Ascending aorta (tissue), 2 donors: ENCODE measurements around the gene MTHFS. TPM values are rescaled to one million over a fixed set of nuclear protein-coding genes. Genes with fewer than 3 reads are reported as not detected.

Source experiments
- DNase-seq, 2 donors: peaks; one replicate each; pipeline ENCODE4 v3.0.0-alpha.2; 2019; ENCODE audit warnings: low spot score in 2 of 2
- H3K27ac ChIP-seq, 2 donors: fragments of 200-600 bp; sonication (generic); one replicate each; pipeline ENCODE4 v1.5.1; 2016 to 2017; ENCODE audit warnings: mild to moderate bottlenecking in 1 of 2
- H3K27me3 ChIP-seq: fragments of 200-600 bp; sonication (generic); one replicate; pipeline ENCODE4 v1.5.1; 2017
- H3K36me3 ChIP-seq, 2 donors: fragments of 200-600 bp; sonication (generic); one replicate each; pipeline ENCODE4 v1.5.1; 2016
- H3K4me1 ChIP-seq, 2 donors: fragments of 200-600 bp; sonication (generic); one replicate each; pipeline ENCODE4 v1.5.1; 2016 to 2017; ENCODE audit warnings: mild to moderate bottlenecking in 1 of 2
- H3K4me3 ChIP-seq, 2 donors: fragments of 200-600 bp; sonication (generic); one replicate each; pipeline ENCODE4 v1.5.1; 2016 to 2017; ENCODE audit warnings: mild to moderate bottlenecking in 1 of 2
- H3K9me3 ChIP-seq, 2 donors: fragments of 200-600 bp; sonication (generic); one replicate each; pipeline ENCODE4 v1.5.1; 2016
- intact Hi-C: fragments of 100-400 bp; cut with DNase I; formaldehyde crosslinking; loops from one replicate; pipeline ENCODE4 v1.15.1; 2023
- total RNA-seq: library from RNA; depleted of rRNA; stranded (reverse); fragments of >200 nt; gene quantifications from one replicate; pipeline ENCODE4 v1.1.0, GENCODE V29; 2016
- TF ChIP-seq, protein P1 (sequence below), 3 experiments: fragments of 200-600 bp in 2 of 3; fragments of 450-650 bp in 1 of 3; sonication (generic) in 2 of 3; IDR thresholded peaks; one replicate each; pipeline ENCODE4 v1.5.1; 2016 to 2019; ENCODE audit warnings: antibody characterized with exemption in 3 of 3, mild to moderate bottlenecking in 1 of 3, moderate library complexity in 1 of 3

MTHFS gene
- 0.75 TPM for total RNA-seq

DNA sequence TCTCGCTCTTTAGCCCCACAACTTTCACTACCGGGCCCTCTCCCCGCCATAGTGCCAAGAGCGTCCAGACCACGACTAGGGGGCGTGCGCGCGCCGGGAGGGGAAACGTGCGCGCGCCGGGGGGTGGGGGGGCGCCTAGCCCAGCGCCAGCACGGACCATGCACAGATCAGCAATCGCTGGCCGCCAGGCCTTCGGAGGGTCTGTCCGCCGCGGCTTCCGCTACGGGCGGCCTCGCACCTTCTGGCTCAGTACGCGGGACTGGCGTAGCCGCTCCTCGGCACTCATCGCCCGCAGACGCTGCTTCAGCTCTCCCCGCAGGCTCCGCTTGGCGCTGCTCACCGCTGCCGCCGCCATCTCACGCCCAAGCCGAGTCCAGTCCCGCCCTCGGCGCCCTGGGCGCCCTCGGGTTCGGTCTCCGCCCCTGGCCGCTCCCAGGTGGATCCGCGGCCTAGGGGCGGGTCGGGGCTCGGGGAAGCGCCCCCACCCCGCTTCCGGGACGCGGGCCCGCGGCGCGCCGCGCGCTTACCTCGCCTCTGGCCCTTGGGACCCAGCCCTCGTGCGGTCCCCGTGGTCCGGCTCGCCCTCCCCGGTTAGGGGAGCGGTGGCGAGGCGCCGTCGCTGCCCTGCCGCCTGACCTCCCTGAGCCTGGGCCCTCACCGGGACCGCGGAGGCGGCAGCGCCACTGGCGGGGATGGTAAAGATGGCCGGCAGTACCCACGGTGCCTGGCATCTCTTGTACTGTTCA, at the start of gene MTHFS:
MTHFS (minus strand) TSS at position 381 of the 746 bp plus-strand sequence; CDS start at position 355, 26 bp downstream.
- H3K4me3 ChIP-seq, result peak within 1 kb of the TSS; percentile 74 to 83
- TF ChIP-seq, protein P1, sequence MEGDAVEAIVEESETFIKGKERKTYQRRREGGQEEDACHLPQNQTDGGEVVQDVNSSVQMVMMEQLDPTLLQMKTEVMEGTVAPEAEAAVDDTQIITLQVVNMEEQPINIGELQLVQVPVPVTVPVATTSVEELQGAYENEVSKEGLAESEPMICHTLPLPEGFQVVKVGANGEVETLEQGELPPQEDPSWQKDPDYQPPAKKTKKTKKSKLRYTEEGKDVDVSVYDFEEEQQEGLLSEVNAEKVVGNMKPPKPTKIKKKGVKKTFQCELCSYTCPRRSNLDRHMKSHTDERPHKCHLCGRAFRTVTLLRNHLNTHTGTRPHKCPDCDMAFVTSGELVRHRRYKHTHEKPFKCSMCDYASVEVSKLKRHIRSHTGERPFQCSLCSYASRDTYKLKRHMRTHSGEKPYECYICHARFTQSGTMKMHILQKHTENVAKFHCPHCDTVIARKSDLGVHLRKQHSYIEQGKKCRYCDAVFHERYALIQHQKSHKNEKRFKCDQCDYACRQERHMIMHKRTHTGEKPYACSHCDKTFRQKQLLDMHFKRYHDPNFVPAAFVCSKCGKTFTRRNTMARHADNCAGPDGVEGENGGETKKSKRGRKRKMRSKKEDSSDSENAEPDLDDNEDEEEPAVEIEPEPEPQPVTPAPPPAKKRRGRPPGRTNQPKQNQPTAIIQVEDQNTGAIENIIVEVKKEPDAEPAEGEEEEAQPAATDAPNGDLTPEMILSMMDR (IDR thresholded peaks at IDR 0.05), result peak; percentile 29 to 69 (median 66)
- no peaks in the 10 kb centered on the region for H3K27me3 ChIP-seq
- peak within 1 kb of the TSS; percentile 96 to 97 for H3K27ac ChIP-seq
- H3K36me3 ChIP-seq, result no peaks in the 10 kb centered on the region
- H3K9me3 ChIP-seq, result no peaks in the 10 kb centered on the region
- H3K4me1 ChIP-seq, result no peaks in the 10 kb centered on the region
- intact Hi-C loops, result loop anchor here (1.0 to 5.0 kb wide), 5 partner anchors 26 to 275 kb away; partner anchors contain the start of genes FAH and ZFAND6
- peak; percentile 22 to 78 for DNase-seq

DNA sequence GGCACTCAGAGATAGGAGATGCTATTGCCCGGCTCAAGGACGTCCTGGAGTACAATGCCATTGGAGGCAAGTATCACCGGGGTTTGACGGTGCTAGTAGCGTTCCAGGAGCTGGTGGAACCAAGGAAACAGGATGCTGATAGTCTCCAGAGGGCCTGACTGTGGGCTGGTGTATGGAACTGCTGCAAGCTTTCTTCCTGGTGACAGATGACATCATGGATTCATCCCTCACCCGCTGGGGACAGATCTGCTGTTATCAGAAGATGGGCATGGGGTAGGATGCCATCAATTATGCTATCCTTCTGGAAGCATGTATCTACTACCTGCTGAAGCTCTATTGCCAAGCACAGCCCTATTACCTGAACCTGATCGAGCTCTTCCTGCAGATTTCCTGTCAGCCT, 47.8 kb upstream of the MTHFS start:
- Histone ChIP-seq H3K4me3 (no peak overlapping the region), H3K27ac (no peak overlapping the region), H3K4me1 (no peaks in the 10 kb centered on the region), H3K36me3 (no peaks in the 10 kb centered on the region), H3K9me3 (no peaks in the 10 kb centered on the region), H3K27me3 (no peaks in the 10 kb centered on the region)
- intact Hi-C loops, result no loop called here
- no peak for DNase-seq
- TF ChIP-seq, protein P1 (IDR thresholded peaks at IDR 0.05), result no peak

DNA sequence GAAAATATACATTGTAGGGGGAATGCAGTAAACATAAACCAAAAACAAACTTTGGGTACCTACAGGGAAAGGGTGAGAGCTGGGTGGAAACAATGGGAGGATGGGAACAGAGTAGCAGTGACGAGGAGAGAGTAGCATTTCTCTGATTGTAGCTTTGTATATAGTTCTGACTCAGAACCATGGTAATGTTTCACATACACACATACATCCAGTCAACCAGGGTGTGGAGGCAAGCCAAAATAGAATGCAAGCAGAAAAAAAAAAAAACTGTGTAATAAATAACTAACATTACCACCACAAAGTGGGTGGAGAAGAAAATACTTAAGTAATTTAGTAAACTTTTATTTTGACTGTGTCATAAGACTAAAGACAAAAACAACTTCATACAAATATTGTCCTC, 47.0 kb upstream of the MTHFS start:
- intact Hi-C loops, result no loop called here
- Histone ChIP-seq H3K27me3 (no peaks in the 10 kb centered on the region), H3K9me3 (no peaks in the 10 kb centered on the region), H3K36me3 (no peaks in the 10 kb centered on the region), H3K27ac (no peak overlapping the region), H3K4me3 (no peak overlapping the region), H3K4me1 (no peaks in the 10 kb centered on the region)
- TF ChIP-seq, protein P1 (IDR thresholded peaks at IDR 0.05), result no peak
- no peak for DNase-seq

DNA sequence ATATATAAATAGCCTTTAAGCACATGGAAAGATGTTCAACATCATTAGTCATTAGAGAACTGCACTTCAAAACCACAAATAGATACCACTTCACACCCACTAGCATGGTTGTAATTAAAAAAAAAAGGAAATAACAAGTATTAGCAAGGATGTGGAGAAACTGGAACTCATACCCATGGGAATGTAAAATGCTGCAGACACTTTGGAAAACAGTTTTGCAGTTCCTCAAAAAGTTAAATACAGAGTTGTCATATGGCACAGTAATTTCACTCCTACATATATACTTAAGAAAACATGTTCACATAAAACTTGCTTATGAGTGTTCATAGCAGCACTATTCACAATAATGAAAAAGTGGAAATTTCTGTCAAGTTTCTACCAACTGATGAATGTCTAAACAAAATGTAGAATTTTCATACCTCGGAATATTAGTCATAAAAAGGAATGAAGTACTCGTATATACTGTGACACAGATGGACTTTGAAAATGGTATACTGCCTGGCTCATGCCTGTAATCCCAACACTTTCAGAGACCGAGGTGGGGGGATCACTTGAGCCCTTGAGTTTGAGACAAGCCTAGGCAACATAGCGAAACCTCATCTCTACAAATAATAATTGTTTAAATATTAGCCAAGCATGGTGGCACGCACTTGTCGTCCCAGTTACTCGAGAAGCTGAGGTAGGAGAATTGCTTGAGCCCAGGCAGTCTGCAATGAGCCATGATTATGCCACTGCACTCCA, 46.1 kb upstream of the MTHFS start:
- Histone ChIP-seq H3K36me3 (no peaks in the 10 kb centered on the region), H3K9me3 (no peaks in the 10 kb centered on the region), H3K4me1 (no peaks in the 10 kb centered on the region), H3K4me3 (no peak overlapping the region), H3K27me3 (no peaks in the 10 kb centered on the region), H3K27ac (no peak overlapping the region)
- DNase-seq, result no peak
- intact Hi-C loops, result no loop called here
- TF ChIP-seq, protein P1 (IDR thresholded peaks at IDR 0.05), result no peak

DNA sequence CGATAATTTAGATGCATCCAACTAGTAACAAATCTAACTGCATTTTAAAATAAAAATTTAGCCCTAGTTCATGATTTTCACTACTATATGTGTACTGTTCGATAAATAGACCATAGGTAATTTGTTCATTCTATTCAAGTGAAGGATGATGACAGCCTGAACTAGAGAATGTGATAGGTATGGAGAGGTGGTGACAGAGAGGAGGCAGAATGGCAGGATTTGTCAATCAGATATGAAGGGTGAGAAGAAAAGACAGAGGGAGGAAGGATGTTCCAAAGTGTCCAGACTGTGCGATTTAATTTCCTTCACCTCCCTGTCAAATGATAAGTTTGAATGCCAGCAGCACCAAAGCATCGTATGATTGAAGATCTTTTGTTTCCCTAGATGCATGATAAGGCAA, 42.6 kb upstream of the MTHFS start:
- Histone ChIP-seq H3K27ac (no peak overlapping the region), H3K4me1 (no peaks in the 10 kb centered on the region), H3K4me3 (no peak overlapping the region), H3K36me3 (no peaks in the 10 kb centered on the region), H3K9me3 (no peaks in the 10 kb centered on the region), H3K27me3 (no peaks in the 10 kb centered on the region)
- TF ChIP-seq, protein P1 (IDR thresholded peaks at IDR 0.05), result no peak
- DNase-seq, result no peak
- intact Hi-C loops, result no loop called here
